ENCODE measurements around the gene DGKB.

DGKB gene

GRCh38 chr7:14096159-14096558, 806.4 kb downstream of the DGKB start:
- Mint-ChIP-seq H3K9me3 (no peaks in the 10 kb centered on the region), H3K36me3 (ENCODE audit: low read depth) (no peaks in the 10 kb centered on the region), H3K27ac (no peak overlapping the region), H3K4me1 (ENCODE audit: low read depth) (no peaks in the 10 kb centered on the region), H3K27me3 (no peaks in the 10 kb centered on the region), H3K4me3 (no peak overlapping the region)

- no peak overlapping the region for H3K4me3 Mint-ChIP-seq
- H3K27me3 Mint-ChIP-seq = no peaks in the 10 kb centered on the region
- H3K27ac Mint-ChIP-seq = no peak overlapping the region
- no peaks in the 10 kb centered on the region for H3K4me1 Mint-ChIP-seq (ENCODE audit: low read depth)
- H3K9me3 Mint-ChIP-seq = no peaks in the 10 kb centered on the region
- H3K36me3 Mint-ChIP-seq (ENCODE audit: low read depth) = no peaks in the 10 kb centered on the region
Observed at GRCh38 chr7:14095233-14095950, 807.2 kb downstream of the DGKB start.
